Jurkat, Clone E6-1 (cell line): ENCODE data around the gene LRRC72.
"Not testable (repeated sequence)": the region's sequence is repeated elsewhere in the genome, so short reads cannot be mapped to it uniquely, and the experiment has no call there.

Experiments
- DNase-seq: peaks from one replicate; pipeline ENCODE4 v3.0.0-alpha.2; 2011; ENCODE audit warnings: low read depth, low spot score
- H3K4me3 ChIP-seq: 2 replicates; pipeline ENCODE4 v1.5.1; 2011; ENCODE audit warnings: mild to moderate bottlenecking, low read length, control low read depth, moderate library complexity

The LRRC72 gene

DNA sequence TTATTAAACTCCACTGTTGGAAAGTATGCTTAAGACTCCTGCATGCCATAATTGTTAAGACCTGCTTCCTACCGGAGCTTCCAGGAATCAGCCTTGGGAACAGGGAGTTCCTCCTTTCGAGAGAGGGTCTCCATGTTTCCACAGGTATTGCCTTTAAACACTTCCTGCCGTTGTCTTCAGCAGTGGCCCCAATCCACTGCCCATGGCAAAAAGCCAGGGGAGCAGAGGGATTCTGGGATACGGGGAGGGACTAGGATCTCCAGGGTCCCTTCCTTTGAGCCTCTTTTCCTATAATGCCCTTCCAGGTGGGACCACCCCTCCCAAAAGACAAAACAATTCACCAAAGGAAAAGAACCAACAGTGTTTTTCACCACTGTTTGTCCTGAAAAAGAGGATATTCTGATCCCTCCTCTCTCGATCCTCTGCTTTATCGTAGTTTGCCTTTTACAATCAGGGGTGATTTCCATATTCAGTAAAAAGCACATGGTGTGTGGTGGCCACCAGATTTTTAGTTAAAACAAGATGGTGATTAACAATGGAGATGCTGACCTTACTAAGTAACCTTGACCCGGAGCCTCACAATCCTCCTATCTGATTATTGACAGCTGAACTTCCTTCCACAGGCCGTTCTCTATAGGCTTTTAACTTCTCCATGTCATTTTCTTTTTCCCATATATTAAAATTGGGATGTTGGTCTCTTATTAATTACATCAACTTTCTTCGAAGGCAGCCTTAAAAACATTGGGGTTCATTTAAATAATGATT is 36.0 kb downstream of the LRRC72 start:
- no peak for DNase-seq
- no peak overlapping the region for H3K4me3 ChIP-seq

DNA sequence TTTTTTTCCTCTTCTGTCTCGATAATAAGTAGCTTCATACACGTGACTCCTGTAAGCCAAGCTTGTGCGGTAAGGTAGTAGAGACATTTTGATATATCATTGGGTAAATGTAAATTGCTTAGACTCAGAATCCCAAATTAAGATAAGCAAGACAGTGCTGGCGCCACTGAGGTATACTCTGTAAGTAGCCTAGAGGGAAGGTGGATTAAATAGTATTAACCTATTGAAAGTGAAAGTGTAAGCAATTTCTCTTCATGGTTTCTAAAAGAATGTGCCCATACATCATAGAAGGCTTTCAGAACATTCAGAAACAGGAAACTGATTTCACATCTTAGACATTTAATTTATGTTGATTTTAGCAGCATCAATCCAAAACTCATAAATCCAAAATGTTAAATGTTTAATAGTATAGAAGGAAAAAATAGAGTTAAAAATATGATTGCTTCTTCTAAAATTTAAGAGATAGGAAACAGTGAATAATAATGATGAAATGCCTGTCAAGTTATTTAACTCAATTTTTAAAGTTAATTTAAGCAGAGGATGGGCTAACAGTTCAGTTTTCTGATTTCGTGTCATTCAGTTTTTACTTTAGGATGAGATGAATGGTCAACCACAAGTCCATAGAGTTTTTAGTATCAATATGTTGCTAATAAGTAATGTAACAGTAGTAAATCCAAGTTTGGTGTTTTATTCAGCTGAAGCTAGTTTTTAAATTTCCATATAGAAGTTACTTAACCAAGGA is 36.8 kb downstream of the LRRC72 start:
- DNase-seq = peak; percentile 41
- no peak overlapping the region for H3K4me3 ChIP-seq

DNA sequence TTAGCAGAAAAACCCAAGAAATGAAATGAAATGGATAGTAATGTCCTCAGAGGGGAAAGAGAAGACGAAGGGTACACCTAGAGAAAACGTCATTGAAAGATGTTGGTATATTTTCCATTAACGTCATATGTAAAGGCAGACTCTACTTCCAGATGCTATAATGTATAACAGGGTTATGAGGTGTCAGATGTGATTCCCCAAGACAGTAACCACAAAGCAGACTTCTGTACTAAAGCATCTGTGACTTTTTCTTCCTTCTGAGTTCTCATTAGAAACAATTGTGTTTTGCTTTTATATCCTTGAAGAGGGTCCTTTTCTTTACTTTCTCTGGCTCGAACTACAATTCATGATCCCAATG is 37.4 kb downstream of the LRRC72 start:
- peak; percentile 52 for DNase-seq
- no peak overlapping the region for H3K4me3 ChIP-seq

DNA sequence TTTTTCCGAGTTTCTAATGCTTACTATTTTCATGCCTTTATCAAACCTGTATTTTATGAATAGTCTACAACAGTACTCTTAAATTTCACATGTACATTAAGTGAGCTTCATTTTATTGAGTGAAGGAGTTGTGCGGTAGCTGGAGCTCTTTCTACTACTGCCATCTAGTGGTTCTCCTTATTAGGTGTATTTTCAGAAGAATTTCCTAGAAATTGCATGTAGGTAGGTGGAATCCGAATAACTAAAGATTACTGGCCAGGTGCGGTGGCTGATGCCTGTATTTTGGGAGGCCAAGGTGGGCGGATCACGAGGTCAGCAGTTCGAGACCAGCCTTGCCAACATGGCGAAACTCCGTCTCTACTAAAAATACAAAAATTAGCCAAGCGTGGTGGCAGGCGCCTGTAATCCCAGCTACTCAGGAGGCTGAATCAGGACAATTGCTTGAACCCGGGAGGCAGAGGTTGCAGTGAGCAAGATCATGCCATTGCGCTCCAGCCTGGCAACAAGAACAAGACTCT is 38.3 kb downstream of the LRRC72 start:
- no peak overlapping the region for H3K4me3 ChIP-seq

DNA sequence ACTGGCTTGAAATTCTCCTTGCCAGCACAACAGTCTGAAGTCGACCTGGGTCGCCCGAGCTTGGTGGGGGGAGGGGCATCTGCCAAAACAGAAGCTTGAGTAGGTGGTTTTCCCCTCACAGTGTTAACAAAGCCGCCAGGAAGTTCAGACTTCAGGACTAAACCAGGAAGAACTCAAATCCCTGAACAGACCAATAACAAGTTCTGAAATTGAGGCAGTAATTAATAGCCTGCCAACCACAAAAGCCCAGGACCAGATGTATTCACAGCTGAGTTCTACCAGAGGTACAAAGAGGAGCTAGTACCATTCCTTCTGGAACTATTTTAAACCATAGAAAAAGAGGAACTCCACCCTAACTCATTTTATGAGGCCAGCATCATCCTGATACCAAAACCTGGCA is 45.3 kb downstream of the LRRC72 start:
- no peak for DNase-seq
- no peak overlapping the region for H3K4me3 ChIP-seq

More for the DNA sequence above, 38.3 kb downstream of the LRRC72 start:
- DNase-seq = peak; percentile 80

DNA sequence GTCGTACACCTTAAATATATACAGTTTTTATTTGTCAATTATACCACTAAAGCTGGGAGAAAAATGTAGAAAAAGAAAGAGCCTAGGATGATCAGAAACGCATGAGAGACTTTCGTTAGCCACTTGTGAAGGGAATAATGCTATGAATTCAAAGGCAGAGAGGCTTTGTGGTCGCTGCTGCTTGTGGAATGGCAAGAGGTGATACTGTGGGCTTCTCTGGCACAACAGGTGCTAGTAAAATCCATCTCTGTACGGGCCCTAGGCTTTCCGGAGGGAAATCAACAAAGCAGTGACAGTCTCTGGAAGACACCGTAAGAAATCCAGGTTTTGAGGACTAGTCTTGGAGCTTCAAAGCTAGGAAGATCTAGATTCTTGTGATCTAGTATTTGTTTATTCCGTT is 52.6 kb downstream of the LRRC72 start:
- no peak overlapping the region for H3K4me3 ChIP-seq
- DNase-seq = no peak

DNA sequence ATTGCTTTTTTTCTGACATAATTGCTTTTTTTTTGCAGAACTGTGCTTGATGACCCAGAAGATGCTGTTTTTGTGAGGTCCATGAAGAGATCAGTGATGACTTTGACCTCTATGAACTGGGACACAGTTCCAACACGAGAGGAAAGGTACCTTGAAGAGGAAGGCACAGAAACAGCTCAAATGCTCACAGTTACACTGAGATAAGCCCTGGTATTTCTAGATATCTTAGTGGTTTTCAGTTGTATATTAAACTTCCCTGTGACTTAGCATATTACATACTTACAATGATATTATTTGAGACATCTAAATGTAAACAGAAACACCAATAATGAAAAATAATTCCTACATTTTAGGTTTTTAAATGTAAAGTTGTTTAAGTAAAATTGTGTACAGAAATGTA is 54.7 kb downstream of the LRRC72 start:
- DNase-seq = no peak
- H3K4me3 ChIP-seq = no peak overlapping the region

DNA sequence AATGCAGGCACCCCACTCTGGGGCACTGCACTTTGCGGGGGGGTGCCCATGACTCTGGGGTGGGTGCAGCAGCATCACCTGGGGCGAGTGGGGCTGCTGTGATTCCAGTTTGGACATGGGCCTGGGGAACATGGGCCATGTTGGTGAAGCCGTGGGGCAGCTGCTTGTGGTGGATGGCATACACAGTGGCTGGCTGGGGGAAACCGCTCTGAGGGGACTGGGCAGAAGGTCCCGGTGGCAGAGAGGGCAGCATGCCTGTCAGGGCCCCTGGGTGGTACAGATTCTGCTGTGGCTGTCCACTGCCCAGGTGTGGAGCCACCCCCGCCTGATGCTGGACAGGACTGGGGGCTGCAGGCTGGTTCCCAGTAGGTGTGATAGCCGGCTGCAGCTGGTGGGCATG is 57.2 kb downstream of the LRRC72 start:
- DNase-seq = no peak
- H3K4me3 ChIP-seq = no peak overlapping the region

DNA sequence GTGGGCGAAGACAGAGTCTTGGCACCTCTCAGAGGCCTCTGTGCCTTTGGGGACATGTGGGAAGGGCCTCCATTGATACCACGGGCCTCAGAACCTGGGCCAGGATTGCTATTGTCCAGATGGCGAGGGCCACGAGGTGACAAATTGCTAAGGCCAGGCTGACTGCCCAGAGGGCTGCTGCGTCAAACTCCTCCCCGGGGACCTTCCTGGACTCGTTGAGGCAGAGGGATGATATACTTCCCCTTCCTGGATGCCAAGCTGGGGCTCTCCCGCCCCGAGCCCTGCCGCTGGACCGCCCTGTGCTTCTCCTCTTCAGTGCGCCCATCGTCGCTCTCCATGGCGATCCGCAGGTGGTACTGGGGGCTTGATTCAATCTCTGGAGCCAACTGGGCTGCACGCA is 58.9 kb downstream of the LRRC72 start:
- DNase-seq = no peak
- H3K4me3 ChIP-seq = no peak overlapping the region

DNA sequence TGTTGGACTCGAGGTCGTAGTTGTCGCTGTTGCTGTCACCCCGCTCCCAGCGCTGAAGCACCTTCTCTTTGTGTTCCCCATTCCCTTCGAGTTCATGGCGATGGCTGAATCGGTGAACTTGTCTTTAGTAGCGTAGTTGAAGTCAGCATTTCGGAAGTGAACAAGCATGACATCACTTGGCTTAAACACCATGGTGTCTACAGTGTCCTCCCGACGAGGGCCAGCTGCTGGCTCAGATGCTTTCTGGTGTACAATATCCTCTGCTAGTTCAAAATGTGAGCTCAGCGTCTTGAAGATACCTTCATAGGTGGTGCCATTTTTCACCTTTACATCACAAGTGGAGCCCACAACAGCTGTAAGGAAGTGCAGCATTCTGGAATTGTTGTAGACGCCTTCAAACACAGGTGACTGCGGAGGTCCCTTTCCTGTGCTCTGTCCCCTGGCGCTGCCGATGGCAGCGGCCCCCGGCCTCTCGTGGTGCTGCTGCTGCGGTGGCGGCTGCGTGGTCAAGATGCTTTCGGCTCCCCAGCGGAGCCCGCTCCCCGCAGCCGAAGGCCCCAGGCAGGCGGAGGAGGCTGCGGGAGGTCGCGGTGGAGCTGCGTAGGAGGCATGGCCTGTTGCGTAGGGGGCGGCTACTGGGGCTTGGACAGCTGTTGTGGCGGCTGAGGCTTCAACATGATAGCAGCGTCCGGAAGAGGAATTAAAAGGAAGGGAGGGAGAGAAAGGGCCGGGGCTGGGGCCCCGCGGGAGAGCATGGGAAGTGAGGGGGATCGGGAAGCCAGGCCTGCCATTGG is 59.7 kb downstream of the LRRC72 start:
- H3K4me3 ChIP-seq = no peak overlapping the region
- DNase-seq = no peak

DNA sequence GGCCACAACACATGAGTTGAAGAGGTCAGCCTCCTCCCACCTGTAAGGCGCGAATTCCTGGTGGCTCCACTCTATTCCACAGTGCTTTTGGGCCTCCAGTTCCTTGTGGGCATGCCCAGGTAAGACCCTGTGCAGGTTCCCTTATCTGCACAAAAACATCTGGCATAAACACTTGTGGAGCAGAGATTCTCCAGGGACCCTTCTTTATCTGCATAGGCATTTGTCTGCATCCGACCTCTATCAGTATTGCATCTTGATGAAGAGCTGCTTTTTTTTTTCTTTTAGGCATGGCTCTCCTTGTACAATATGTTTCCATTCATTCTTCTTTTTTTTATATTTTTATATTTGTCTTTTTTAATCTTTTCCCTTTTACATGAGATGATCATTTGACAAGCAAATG is 60.5 kb downstream of the LRRC72 start:
- DNase-seq = no peak
- H3K4me3 ChIP-seq = no peak overlapping the region

DNA sequence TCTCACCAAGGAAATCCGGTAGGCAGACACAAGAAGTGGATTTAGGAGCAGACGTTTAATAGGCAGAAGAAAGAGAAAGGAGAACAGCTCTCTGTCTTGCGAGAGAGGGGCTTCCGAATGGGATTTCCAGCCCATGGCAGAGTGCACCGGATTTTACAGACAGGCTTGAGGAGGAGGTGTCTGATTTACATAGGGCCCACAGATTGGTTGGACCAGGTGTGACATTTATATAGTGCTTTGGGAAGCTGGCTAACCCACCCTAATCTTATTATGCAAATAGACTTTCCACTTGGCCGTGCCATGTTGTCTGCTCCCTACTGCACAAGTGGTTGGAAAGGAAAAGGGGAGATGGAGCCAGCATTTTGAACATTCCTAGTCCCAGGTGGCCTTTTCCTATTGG is 61.2 kb downstream of the LRRC72 start:
- H3K4me3 ChIP-seq = no peak overlapping the region
- DNase-seq = no peak

DNA sequence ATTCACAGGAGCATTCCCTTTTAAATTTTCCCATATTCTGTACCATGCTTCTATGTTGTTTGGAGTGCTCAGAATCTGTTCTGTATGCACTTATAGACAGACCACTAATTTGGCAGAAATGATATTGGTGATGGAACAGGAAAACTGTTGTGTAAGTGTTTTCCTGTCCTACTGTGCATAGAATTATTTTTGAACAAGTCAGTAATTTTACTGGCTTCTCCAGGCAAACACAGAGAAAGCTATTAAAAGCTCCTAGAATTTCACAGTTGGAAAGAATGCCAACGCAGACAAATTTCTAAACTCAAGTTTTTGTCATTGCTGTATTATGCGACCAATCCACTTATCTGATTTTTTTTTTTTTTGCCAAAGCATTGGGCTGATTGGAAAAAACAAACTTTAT is 63.3 kb downstream of the LRRC72 start:
- H3K4me3 ChIP-seq = no peak overlapping the region
- no peak for DNase-seq

DNA sequence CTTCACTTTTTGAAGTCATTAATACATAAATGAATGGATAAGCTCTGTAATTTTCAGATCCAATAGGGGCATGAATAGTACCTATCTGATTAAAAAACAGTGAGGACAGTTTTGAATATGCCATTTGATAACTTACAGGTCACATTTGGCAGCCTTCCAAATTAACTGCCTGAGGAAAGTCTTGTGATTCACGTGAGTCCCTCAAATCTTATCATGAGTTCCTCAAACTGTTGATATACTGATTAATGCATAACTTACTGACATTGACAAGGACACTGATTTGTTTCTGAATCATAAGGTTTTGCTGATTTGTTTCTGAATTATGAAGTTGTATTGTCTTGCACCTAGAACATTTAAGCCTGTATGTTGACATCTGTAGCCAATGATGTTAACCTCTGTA is 63.8 kb downstream of the LRRC72 start:
- no peak overlapping the region for H3K4me3 ChIP-seq
- DNase-seq = no peak

DNA sequence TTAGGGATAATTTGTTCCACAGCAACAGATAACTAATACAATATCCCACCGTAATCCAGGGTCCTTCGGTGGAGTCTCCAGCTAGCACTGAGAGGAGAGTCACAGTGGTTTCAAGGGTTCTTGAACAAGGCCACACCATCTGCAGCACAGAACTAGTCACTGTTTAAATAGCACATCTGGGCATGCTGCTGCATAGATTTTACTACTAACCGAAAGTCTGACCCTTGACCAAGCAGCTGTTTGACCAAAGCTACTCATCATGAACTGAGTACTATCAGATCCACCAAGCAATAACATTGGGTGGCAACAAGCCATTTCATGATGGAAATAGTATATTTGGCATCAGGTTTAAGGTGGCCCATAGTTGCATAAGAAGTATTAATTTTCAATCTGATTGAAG is 65.8 kb downstream of the LRRC72 start:
- no peak for DNase-seq

DNA sequence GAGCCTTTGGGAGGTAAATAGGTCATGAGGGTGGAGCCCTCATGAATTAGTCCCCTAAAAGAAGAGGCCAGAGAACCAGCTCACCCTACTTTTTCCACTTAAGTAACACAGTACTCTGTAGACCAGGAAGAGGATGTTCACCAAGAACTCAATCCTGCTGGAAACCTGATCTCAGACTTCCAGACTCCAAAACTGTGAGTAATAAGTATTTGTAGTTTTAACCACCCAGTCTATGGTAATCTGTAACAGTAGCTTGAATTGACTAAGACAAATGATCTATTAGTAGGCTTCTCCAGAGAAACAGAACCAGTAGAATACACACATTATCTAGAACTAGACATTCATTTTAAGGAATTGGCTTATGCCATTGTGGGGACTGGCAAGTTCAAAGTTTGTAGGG is 67.4 kb downstream of the LRRC72 start:
- no peak for DNase-seq
- no peak overlapping the region for H3K4me3 ChIP-seq

More for the DNA sequence above, 65.8 kb downstream of the LRRC72 start:
- H3K4me3 ChIP-seq = no peak overlapping the region

DNA sequence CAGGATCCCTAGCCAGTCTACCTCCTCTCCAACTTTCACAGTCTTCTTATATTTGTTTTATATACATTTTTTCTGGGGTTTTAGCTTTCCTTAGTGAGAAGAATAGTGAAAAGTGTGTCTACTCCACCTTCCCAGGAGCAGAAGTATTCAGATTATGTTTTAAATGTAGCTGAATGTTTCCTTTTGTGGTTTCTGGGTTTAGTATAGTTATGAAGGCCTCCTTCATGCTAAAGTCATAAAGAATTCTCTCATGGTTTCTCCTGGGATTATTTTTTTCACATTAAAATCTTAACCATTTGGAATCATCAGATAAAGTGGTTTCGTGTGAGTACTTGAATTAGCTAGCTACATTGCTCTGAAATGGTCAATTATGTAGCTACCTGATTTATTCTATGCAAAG is 68.1 kb downstream of the LRRC72 start:
- no peak for DNase-seq
- no peak overlapping the region for H3K4me3 ChIP-seq

DNA sequence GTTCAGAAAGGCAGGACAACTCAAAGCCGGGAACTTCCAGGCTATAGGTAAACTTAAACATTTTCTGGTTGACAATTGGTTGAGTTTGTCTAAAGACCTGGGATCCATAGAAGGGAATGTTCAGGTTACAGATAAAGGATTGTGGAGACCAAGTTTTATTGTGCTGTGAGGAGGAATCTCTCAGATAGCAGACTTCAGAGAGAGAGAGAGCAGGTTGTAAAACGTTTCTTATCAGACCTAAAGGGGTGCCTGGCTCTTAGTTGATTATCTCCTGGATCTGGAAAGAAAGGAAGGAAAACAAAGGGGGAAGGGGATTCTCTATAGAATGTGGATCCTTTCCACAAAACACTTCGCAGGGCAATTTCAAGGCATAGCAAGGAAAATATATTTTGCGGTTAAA is 69.0 kb downstream of the LRRC72 start:
- H3K4me3 ChIP-seq, DNase-seq: not testable (repeated sequence)

DNA sequence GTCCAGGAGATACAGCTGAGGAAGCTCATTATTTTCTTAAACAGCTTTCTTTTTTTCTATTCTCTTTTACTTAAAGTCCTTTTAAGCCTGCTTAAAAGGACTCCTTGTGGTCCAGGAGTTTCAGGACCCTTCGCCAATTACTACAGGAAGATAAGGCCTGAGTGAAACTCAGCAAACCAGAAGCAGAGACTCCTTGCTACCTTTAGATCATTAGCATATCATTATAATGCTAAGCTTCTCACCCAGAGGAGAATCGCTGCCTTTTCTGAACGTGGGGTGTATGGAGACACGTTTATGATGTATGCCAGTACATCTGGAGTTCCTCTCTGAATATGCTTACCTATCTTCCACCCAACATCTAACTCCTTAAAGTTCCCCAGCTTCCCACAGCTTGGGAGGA is 71.4 kb downstream of the LRRC72 start:
- no peak for DNase-seq

DNA sequence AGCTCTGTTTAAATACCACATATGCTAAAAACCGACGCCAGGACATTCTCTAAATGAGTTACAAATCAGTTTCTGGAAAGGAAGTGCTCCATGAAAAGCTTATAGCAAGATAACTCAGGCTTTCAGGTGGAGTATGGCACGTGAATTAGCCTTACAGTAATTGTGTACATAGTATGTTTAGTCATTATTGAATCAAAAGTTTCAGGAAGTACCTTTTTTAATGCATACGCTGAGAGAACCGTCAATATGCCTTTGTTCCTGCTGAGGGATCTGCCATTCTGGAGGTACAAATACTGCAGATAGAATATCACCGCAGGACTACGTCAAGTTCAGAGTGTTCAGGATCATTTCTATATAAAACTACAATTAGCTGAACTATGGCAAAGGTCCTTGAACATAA is 73.2 kb downstream of the LRRC72 start:
- no peak for DNase-seq
- H3K4me3 ChIP-seq = no peak overlapping the region

More for the DNA sequence above, 71.4 kb downstream of the LRRC72 start:
- H3K4me3 ChIP-seq = no peak overlapping the region
